Endodermal cell (in vitro differentiated cells): ENCODE data around the gene GCLM. TPM values are rescaled to one million over a fixed set of nuclear protein-coding genes. Genes with fewer than 3 reads are reported as not detected.
A peak's percentile ranks its signal among the peaks of the same experiment; 100 is the strongest.
"Not testable (repeated sequence)": the region's sequence is repeated elsewhere in the genome, so short reads cannot be mapped to it uniquely, and the experiment has no call there.

Source experiments
- DNase-seq: peaks from one replicate; pipeline ENCODE4 v3.0.0-alpha.2; 2017
- H3K27ac ChIP-seq: 2 replicates; pipeline ENCODE4 v1.5.1; 2013; ENCODE audit warnings: mild to moderate bottlenecking, low read depth, low read length, moderate library complexity
- H3K27me3 ChIP-seq: 2 replicates; pipeline ENCODE4 v1.6.1; 2013; ENCODE audit warnings: mild to moderate bottlenecking, low read length, moderate library complexity; ENCODE audit not compliant: insufficient read depth, control insufficient read depth, poor library complexity, severe bottlenecking
- H3K36me3 ChIP-seq: 2 replicates; pipeline ENCODE4 v1.7.0; 2013; ENCODE audit warnings: mild to moderate bottlenecking, low read length, moderate library complexity; ENCODE audit not compliant: control insufficient read depth, insufficient read depth
- H3K4me1 ChIP-seq: one replicate; pipeline ENCODE4 v1.7.0; 2013; ENCODE audit warnings: low read length; ENCODE audit not compliant: control insufficient read depth, insufficient read depth
- H3K4me3 ChIP-seq: 2 replicates; pipeline ENCODE4 v1.5.1; 2013; ENCODE audit warnings: mild to moderate bottlenecking, low read length, moderate library complexity
- H3K9ac ChIP-seq: 2 replicates; pipeline ENCODE4 v1.6.1; 2013; ENCODE audit warnings: mild to moderate bottlenecking, low read length, moderate library complexity; ENCODE audit not compliant: poor library complexity, severe bottlenecking; ENCODE audit errors: extremely low read depth
- H3K9me3 ChIP-seq: 2 replicates; pipeline ENCODE4 v1.6.1; 2013; ENCODE audit warnings: mild to moderate bottlenecking, low read length, moderate library complexity; ENCODE audit not compliant: control insufficient read depth
- H3K27ac Mint-ChIP-seq: 2 replicates; pipeline ENCODE4 v1.8.0; 2020; ENCODE audit warnings: mixed read lengths
- H3K27me3 Mint-ChIP-seq: 2 replicates; pipeline ENCODE4 v1.8.0; 2021; ENCODE audit warnings: mild to moderate bottlenecking, mixed read lengths; ENCODE audit not compliant: insufficient read depth
- H3K36me3 Mint-ChIP-seq: 2 replicates; pipeline ENCODE4 v1.8.0; 2020; ENCODE audit warnings: low read depth, mixed read lengths
- H3K4me1 Mint-ChIP-seq: 2 replicates; pipeline ENCODE4 v1.8.0; 2020; ENCODE audit warnings: mixed read lengths
- H3K4me3 Mint-ChIP-seq: 2 replicates; pipeline ENCODE4 v1.8.0; 2020; ENCODE audit warnings: mild to moderate bottlenecking, moderate library complexity, mixed read lengths
- H3K9me3 Mint-ChIP-seq: 2 replicates; pipeline ENCODE4 v1.8.0; 2020; ENCODE audit warnings: mild to moderate bottlenecking, mixed read lengths
- CTCF ChIP-seq: fragments of 200-600 bp; sonication (generic); conservative IDR thresholded peaks from 2 replicates; pipeline ENCODE4 v1.5.0; 2021; ENCODE audit warnings: antibody characterized with exemption, mild to moderate bottlenecking
- WGBS, 2 experiments: methylation state at CpG; one replicate each; pipeline versions ENCODE4 v1.1.5 to v1.1.7; 2013; ENCODE audit warnings: missing lambda C conversion rate in 2 of 2, mixed read lengths in 1 of 2; ENCODE audit not compliant: insufficient coverage in 1 of 2, insufficient read length in 1 of 2; 5-methylcytosine and 5-hydroxymethylcytosine counted together
- total RNA-seq, 2 donors: library from RNA; stranded (reverse); fragmentation: NEBNext Ultra II Directional in 1 of 2; extraction: Animal tissue kit (Norgen Biotek cat#: 25700) in 1 of 2; gene quantifications; 2 replicates in 1 of 2; 3 replicates in 1 of 2; pipeline ENCODE4 v1.2.1, GENCODE V29; 2021

Gene GCLM
- total RNA-seq, 2 donors from 2014 or later, result 14.0 to 19.4 TPM

- peaks cover 83% of the 10 kb centered on the region for H3K36me3 ChIP-seq
- H3K27ac Mint-ChIP-seq, result no peak overlapping the region
Observed at GRCh38 chr1:93874025-93874651, 35.1 kb downstream of the GCLM start.

GRCh38 chr1:93871366-93871765 is 37.9 kb downstream of the GCLM start:
- Mint-ChIP-seq H3K4me1 (peaks cover 2% of the 10 kb centered on the region), H3K36me3 (peaks cover 65% of the 10 kb centered on the region), H3K4me3 (no peak overlapping the region), H3K9me3 (no peaks in the 10 kb centered on the region), H3K27me3 (no peaks in the 10 kb centered on the region), H3K27ac (no peak overlapping the region)
- Histone ChIP-seq H3K9ac (no peak overlapping the region), H3K27ac (no peak overlapping the region), H3K36me3 (peaks cover 85% of the 10 kb centered on the region), H3K27me3 (no peaks in the 10 kb centered on the region), H3K9me3 (no peaks in the 10 kb centered on the region), H3K4me1 (no peaks in the 10 kb centered on the region), H3K4me3 (no peak overlapping the region)
- WGBS, 2 experiments, result 95 to 97% methylated on average over 4 of the region's 4 CpGs
- TF ChIP-seq CTCF, result no peak
- DNase-seq, result no peak

More at GRCh38 chr1:93874025-93874651, 35.1 kb downstream of the GCLM start:
- H3K9ac ChIP-seq, result no peak overlapping the region
- WGBS, 2 experiments, result 93 to 100% methylated on average over 1 to 2 of the region's 3 CpGs
- no peak for DNase-seq
- TF ChIP-seq CTCF, result peak; percentile 86
- H3K4me3 ChIP-seq, result no peak overlapping the region
- no peaks in the 10 kb centered on the region for H3K4me1 ChIP-seq
- peaks cover 5% of the 10 kb centered on the region for H3K4me1 Mint-ChIP-seq
- no peaks in the 10 kb centered on the region for H3K9me3 ChIP-seq
- H3K27ac ChIP-seq, result no peak overlapping the region
- no peaks in the 10 kb centered on the region for H3K27me3 Mint-ChIP-seq
- no peak overlapping the region for H3K4me3 Mint-ChIP-seq
- H3K36me3 Mint-ChIP-seq, result peaks cover 64% of the 10 kb centered on the region
- H3K27me3 ChIP-seq, result no peaks in the 10 kb centered on the region
- no peaks in the 10 kb centered on the region for H3K9me3 Mint-ChIP-seq

- H3K4me1 Mint-ChIP-seq, result no peaks in the 10 kb centered on the region
- H3K36me3 ChIP-seq, result peaks cover 69% of the 10 kb centered on the region
- H3K9ac ChIP-seq, result no peak overlapping the region
- H3K4me3 Mint-ChIP-seq, result no peak overlapping the region
- no peaks in the 10 kb centered on the region for H3K27me3 ChIP-seq
- H3K36me3 Mint-ChIP-seq, result peaks cover 56% of the 10 kb centered on the region
- no peak overlapping the region for H3K27ac ChIP-seq
- no peaks in the 10 kb centered on the region for H3K27me3 Mint-ChIP-seq
- no peaks in the 10 kb centered on the region for H3K4me1 ChIP-seq
- no peaks in the 10 kb centered on the region for H3K9me3 Mint-ChIP-seq
- H3K9me3 ChIP-seq, result no peaks in the 10 kb centered on the region
- WGBS, 2 experiments, result 96 to 100% methylated on average over 4 to 5 of the region's 5 CpGs
- DNase-seq, result no peak
- no peak overlapping the region for H3K27ac Mint-ChIP-seq
- H3K4me3 ChIP-seq, result no peak overlapping the region
- TF ChIP-seq CTCF, result no peak
Observed at GRCh38 chr1:93869653-93870052, 39.6 kb downstream of the GCLM start.

- peaks cover 58% of the 10 kb centered on the region for H3K36me3 ChIP-seq
- not testable (repeated sequence) for H3K4me3 ChIP-seq, H3K9me3 Mint-ChIP-seq, DNase-seq, H3K4me1 Mint-ChIP-seq, H3K9ac ChIP-seq, H3K27ac ChIP-seq, H3K9me3 ChIP-seq, H3K27ac Mint-ChIP-seq, H3K27me3 Mint-ChIP-seq, H3K27me3 ChIP-seq, H3K4me1 ChIP-seq, H3K4me3 Mint-ChIP-seq
- H3K36me3 Mint-ChIP-seq, result peaks cover 45% of the 10 kb centered on the region
- 100% methylated on average over 1 of the region's 1 CpG; no CpG with 5 or more reads in 1 of the 2 experiments for WGBS, 2 experiments
Observed at GRCh38 chr1:93868492-93868891, 40.7 kb downstream of the GCLM start.
